Loucy (cell line): Measurements from ENCODE around the gene KBTBD12.

Source experiments
- EZH2phosphoT487 ChIP-seq: fragments of 200-600 bp; IDR thresholded peaks from 2 replicates; pipeline ENCODE4 v1.6.1; 2018; ENCODE audit warnings: antibody characterized with exemption, mild to moderate bottlenecking, moderate library complexity, borderline replicate concordance
- TF ChIP-seq, protein P1 (sequence below): fragments of 200-600 bp; sonication (generic); conservative IDR thresholded peaks from 2 replicates; pipeline ENCODE4 v1.5.1; 2014; ENCODE audit warnings: mild to moderate bottlenecking, antibody characterized with exemption, low read length

DNA sequence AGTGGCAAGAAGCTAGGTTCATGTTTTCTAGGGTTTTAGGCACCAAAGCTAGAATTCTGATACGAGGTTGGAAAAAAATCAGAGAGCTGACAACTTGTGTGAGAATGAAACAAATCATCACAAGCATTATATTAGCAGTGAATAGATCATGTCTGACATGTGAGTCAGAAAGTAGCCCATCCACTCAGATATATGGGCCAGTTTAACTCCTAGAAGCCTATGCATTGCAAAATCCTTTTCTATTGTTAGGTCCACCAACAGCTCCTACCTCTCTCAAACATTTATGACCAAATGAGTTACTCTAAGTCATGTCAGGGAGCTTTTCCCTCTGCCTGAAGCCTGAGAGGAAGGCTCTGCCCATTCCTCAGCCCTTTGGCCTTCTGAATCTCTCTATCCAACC is 44.0 kb downstream of the KBTBD12 start:
- TF ChIP-seq, protein P1, sequence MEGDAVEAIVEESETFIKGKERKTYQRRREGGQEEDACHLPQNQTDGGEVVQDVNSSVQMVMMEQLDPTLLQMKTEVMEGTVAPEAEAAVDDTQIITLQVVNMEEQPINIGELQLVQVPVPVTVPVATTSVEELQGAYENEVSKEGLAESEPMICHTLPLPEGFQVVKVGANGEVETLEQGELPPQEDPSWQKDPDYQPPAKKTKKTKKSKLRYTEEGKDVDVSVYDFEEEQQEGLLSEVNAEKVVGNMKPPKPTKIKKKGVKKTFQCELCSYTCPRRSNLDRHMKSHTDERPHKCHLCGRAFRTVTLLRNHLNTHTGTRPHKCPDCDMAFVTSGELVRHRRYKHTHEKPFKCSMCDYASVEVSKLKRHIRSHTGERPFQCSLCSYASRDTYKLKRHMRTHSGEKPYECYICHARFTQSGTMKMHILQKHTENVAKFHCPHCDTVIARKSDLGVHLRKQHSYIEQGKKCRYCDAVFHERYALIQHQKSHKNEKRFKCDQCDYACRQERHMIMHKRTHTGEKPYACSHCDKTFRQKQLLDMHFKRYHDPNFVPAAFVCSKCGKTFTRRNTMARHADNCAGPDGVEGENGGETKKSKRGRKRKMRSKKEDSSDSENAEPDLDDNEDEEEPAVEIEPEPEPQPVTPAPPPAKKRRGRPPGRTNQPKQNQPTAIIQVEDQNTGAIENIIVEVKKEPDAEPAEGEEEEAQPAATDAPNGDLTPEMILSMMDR, result no peak
- no peak for TF ChIP-seq EZH2phosphoT487
